ENCODE data around the gene LAMP5.

LAMP5 gene

GRCh38 chr20:9517297-9518162, 3.1 kb downstream of the LAMP5 start:
- Histone ChIP-seq H4K8ac (ENCODE audit: low read depth, low read length) (no peak overlapping the region), H2BK5ac (ENCODE audit: low read depth, low read length, poor library complexity) (no peak overlapping the region), H3K4me2 (ENCODE audit: low read length) (no peak overlapping the region), H4K91ac (ENCODE audit: low read depth, low read length) (no peak overlapping the region), H3K4me1 (ENCODE audit: control insufficient read depth in 1 of 2, insufficient read depth in 2 of 2, low read length in 2 of 2) (peaks cover 11% of the 10 kb centered on the region in 2 experiments), H3K27me3 (ENCODE audit: insufficient read depth, low read length) (peaks cover 40% of the 10 kb centered on the region), H3K79me2 (ENCODE audit: control insufficient read depth, insufficient read depth, low read length, poor library complexity) (no peaks in the 10 kb centered on the region), H3K18ac (ENCODE audit: low read length) (no peak overlapping the region), H3K14ac (ENCODE audit: low read length) (no peak overlapping the region), H3K9ac (ENCODE audit: low read length) (no peak overlapping the region), H2BK12ac (ENCODE audit: low read length) (no peak overlapping the region), H3K36me3 (ENCODE audit: control insufficient read depth in 1 of 2, insufficient read depth in 2 of 2, low read length in 2 of 2) (no peaks in the 10 kb centered on the region), H3K4me3 (ENCODE audit: low read depth, low read length) (no peak overlapping the region), H2AK5ac (ENCODE audit: low read length) (no peak overlapping the region), H3K23ac (ENCODE audit: low read length) (no peak overlapping the region), H2AFZ (ENCODE audit: insufficient read depth, low read length, poor library complexity) (no peak overlapping the region), H2BK120ac (ENCODE audit: insufficient read depth, low read length, poor library complexity) (no peak overlapping the region), H3K79me1 (ENCODE audit: low read length) (no peaks in the 10 kb centered on the region), H4K12ac (ENCODE audit: low read depth, low read length) (no peak overlapping the region), H3K27ac (ENCODE audit: low read depth, low read length) (no peak overlapping the region), H3K4ac (ENCODE audit: low read depth, low read length) (no peak overlapping the region), H3K9me3 (ENCODE audit: insufficient read depth, low read depth, low read length) (peaks cover 2% of the 10 kb centered on the region)
- no CpG with 5 or more reads among the region's 8 CpGs for WGBS (ENCODE audit: extremely low coverage, insufficient coverage, insufficient read length)
- no peak for DNase-seq

GRCh38 chr20:9518576-9519175, 4.3 kb downstream of the LAMP5 start:
- Histone ChIP-seq H3K18ac (ENCODE audit: low read length) (no peak overlapping the region), H3K14ac (ENCODE audit: low read length) (no peak overlapping the region), H4K12ac (ENCODE audit: low read depth, low read length) (no peak overlapping the region), H4K8ac (ENCODE audit: low read depth, low read length) (no peak overlapping the region), H3K4me1 (ENCODE audit: control insufficient read depth in 1 of 2, insufficient read depth in 2 of 2, low read length in 2 of 2) (peaks cover 11% of the 10 kb centered on the region in 2 experiments), H3K9ac (ENCODE audit: low read length) (no peak overlapping the region), H3K79me1 (ENCODE audit: low read length) (no peaks in the 10 kb centered on the region), H3K23ac (ENCODE audit: low read length) (no peak overlapping the region), H3K9me3 (ENCODE audit: insufficient read depth, low read depth, low read length) (peaks cover 2% of the 10 kb centered on the region), H2BK120ac (ENCODE audit: insufficient read depth, low read length, poor library complexity) (no peak overlapping the region), H3K27ac (ENCODE audit: low read depth, low read length) (no peak overlapping the region), H3K4me3 (ENCODE audit: low read depth, low read length) (no peak overlapping the region), H3K79me2 (ENCODE audit: control insufficient read depth, insufficient read depth, low read length, poor library complexity) (no peaks in the 10 kb centered on the region), H3K4me2 (ENCODE audit: low read length) (no peak overlapping the region), H3K4ac (ENCODE audit: low read depth, low read length) (no peak overlapping the region), H3K36me3 (ENCODE audit: control insufficient read depth in 1 of 2, insufficient read depth in 2 of 2, low read length in 2 of 2) (no peaks in the 10 kb centered on the region), H2BK12ac (ENCODE audit: low read length) (no peak overlapping the region), H4K91ac (ENCODE audit: low read depth, low read length) (no peak overlapping the region), H2BK5ac (ENCODE audit: low read depth, low read length, poor library complexity) (no peak overlapping the region), H2AK5ac (ENCODE audit: low read length) (no peak overlapping the region), H2AFZ (ENCODE audit: insufficient read depth, low read length, poor library complexity) (no peak overlapping the region), H3K27me3 (ENCODE audit: insufficient read depth, low read length) (peaks cover 40% of the 10 kb centered on the region)
- DNase-seq, result no peak
- WGBS (ENCODE audit: extremely low coverage, insufficient coverage, insufficient read length), result no CpG with 5 or more reads among the region's 8 CpGs

- H3K79me1 ChIP-seq (ENCODE audit: low read length), result no peaks in the 10 kb centered on the region
- H3K79me2 ChIP-seq (ENCODE audit: control insufficient read depth, insufficient read depth, low read length, poor library complexity), result no peaks in the 10 kb centered on the region
- no peak overlapping the region for H2BK5ac ChIP-seq (ENCODE audit: low read depth, low read length, poor library complexity)
- no peak overlapping the region for H3K14ac ChIP-seq (ENCODE audit: low read length)
- no peaks in the 10 kb centered on the region for H3K36me3 ChIP-seq (ENCODE audit: control insufficient read depth in 1 of 2, insufficient read depth in 2 of 2, low read length in 2 of 2)
- H2AFZ ChIP-seq (ENCODE audit: insufficient read depth, low read length, poor library complexity), result no peak overlapping the region
- H3K4me3 ChIP-seq (ENCODE audit: low read depth, low read length), result no peak overlapping the region
- H3K18ac ChIP-seq (ENCODE audit: low read length), result no peak overlapping the region
- peaks cover 2% of the 10 kb centered on the region for H3K9me3 ChIP-seq (ENCODE audit: insufficient read depth, low read depth, low read length)
- H2BK120ac ChIP-seq (ENCODE audit: insufficient read depth, low read length, poor library complexity), result no peak overlapping the region
- H3K4ac ChIP-seq (ENCODE audit: low read depth, low read length), result no peak overlapping the region
- no peak overlapping the region for H2BK12ac ChIP-seq (ENCODE audit: low read length)
- peaks cover 11% of the 10 kb centered on the region in 2 experiments for H3K4me1 ChIP-seq (ENCODE audit: control insufficient read depth in 1 of 2, insufficient read depth in 2 of 2, low read length in 2 of 2)
- H3K4me2 ChIP-seq (ENCODE audit: low read length), result no peak overlapping the region
- H3K27ac ChIP-seq (ENCODE audit: low read depth, low read length), result no peak overlapping the region
- DNase-seq, result no peak
- H3K9ac ChIP-seq (ENCODE audit: low read length), result no peak overlapping the region
- H4K8ac ChIP-seq (ENCODE audit: low read depth, low read length), result no peak overlapping the region
- no CpG with 5 or more reads among the region's 4 CpGs for WGBS (ENCODE audit: extremely low coverage, insufficient coverage, insufficient read length)
- no peak overlapping the region for H2AK5ac ChIP-seq (ENCODE audit: low read length)
- H3K23ac ChIP-seq (ENCODE audit: low read length), result no peak overlapping the region
- no peak overlapping the region for H4K91ac ChIP-seq (ENCODE audit: low read depth, low read length)
- H3K27me3 ChIP-seq (ENCODE audit: insufficient read depth, low read length), result peaks cover 33% of the 10 kb centered on the region
- no peak overlapping the region for H4K12ac ChIP-seq (ENCODE audit: low read depth, low read length)
Observed at GRCh38 chr20:9520086-9520485, 5.7 kb downstream of the LAMP5 start.

GRCh38 chr20:9523636-9524035, 9.2 kb downstream of the LAMP5 start:
- Histone ChIP-seq H3K4me3 (ENCODE audit: low read depth, low read length) (no peak overlapping the region), H3K4ac (ENCODE audit: low read depth, low read length) (no peak overlapping the region), H2AFZ (ENCODE audit: insufficient read depth, low read length, poor library complexity) (no peak overlapping the region), H3K18ac (ENCODE audit: low read length) (no peak overlapping the region), H2BK120ac (ENCODE audit: insufficient read depth, low read length, poor library complexity) (no peak overlapping the region), H3K9ac (ENCODE audit: low read length) (peak overlapping the region; percentile 65), H2BK12ac (ENCODE audit: low read length) (no peak overlapping the region), H3K4me2 (ENCODE audit: low read length) (no peak overlapping the region), H2BK5ac (ENCODE audit: low read depth, low read length, poor library complexity) (no peak overlapping the region), H3K14ac (ENCODE audit: low read length) (no peak overlapping the region), H3K4me1 (ENCODE audit: control insufficient read depth in 1 of 2, insufficient read depth in 2 of 2, low read length in 2 of 2) (no peaks in the 10 kb centered on the region), H3K23ac (ENCODE audit: low read length) (no peak overlapping the region), H3K9me3 (ENCODE audit: insufficient read depth, low read depth, low read length) (no peaks in the 10 kb centered on the region), H3K36me3 (ENCODE audit: control insufficient read depth in 1 of 2, insufficient read depth in 2 of 2, low read length in 2 of 2) (no peaks in the 10 kb centered on the region), H4K91ac (ENCODE audit: low read depth, low read length) (no peak overlapping the region), H2AK5ac (ENCODE audit: low read length) (no peak overlapping the region), H3K27ac (ENCODE audit: low read depth, low read length) (no peak overlapping the region), H3K79me1 (ENCODE audit: low read length) (no peaks in the 10 kb centered on the region), H3K79me2 (ENCODE audit: control insufficient read depth, insufficient read depth, low read length, poor library complexity) (no peaks in the 10 kb centered on the region), H4K8ac (ENCODE audit: low read depth, low read length) (no peak overlapping the region), H3K27me3 (ENCODE audit: insufficient read depth, low read length) (peaks cover 3% of the 10 kb centered on the region), H4K12ac (ENCODE audit: low read depth, low read length) (no peak overlapping the region)
- no peak for DNase-seq
- no CpG with 5 or more reads among the region's 3 CpGs for whole genome bisulfite sequencing (ENCODE audit: extremely low coverage, insufficient coverage, insufficient read length)

All from trophoblast cell (in vitro differentiated cells and primary cell).